Measurements from ENCODE around the gene VAPA. TPM values are rescaled to one million over a fixed set of nuclear protein-coding genes. Genes with fewer than 3 reads are reported as not detected.

The VAPA gene
- polyA plus RNA-seq, 3 donors, result 106 to 393 (median 334) TPM

GRCh38 chr18:9876212-9876866, 37.5 kb upstream of the VAPA start:
- no peak overlapping the region for H3K27ac Mint-ChIP-seq
- no peak overlapping the region for H2AFZ ChIP-seq (ENCODE audit: insufficient read depth, low read depth, low read length, poor library complexity, severe bottlenecking)
- 100% methylated on average over 1 of the region's 2 CpGs for WGBS (ENCODE audit: insufficient coverage)

DNA sequence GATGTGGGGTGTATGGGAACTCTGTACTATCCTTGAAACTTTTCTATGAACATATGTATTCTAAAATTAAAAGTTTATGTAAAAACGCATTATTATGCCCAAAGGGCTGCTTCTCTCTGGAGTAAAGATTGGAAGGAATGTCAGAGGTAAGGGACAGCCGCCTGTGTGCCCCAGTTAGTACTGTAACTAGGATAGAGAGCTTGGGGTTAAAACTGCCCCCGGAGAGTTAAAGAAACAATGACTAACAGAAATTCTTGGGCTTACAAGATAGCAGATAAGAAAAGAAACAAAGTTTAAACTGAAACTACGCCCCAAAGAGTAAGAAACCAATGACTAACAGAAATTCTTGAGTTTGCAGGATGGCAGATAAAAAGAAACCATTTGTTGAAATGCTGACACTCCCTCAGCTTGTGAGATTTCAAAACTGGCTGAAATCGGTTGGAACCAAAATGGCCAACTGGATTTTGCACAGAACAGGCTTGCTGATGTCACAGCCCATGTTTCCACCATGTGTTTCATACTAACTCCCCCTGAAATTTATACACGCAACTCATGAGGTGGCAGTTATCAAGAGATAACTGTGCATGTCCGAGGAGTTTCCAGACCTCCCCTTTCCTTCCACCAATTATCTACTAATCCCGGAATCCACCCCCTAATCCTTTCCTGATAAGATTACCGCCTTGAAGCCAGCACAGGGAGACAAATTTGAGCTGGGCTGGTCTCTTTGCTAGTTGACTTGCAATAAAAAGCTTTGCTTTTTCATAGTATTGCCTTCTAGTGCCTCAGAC, 36.8 kb upstream of the VAPA start:
- Mint-ChIP-seq H3K27ac (no peak overlapping the region), H3K9me3 (no peaks in the 10 kb centered on the region), H3K27me3 (ENCODE audit: low read depth in 3 of 3) (peaks cover 0 to 2% (median 2%) of the 10 kb centered on the region in 3 donors), H3K4me3 (no peak overlapping the region), H3K4me1 (peaks cover 4% of the 10 kb centered on the region), H3K36me3 (no peaks in the 10 kb centered on the region)
- intact Hi-C loops (cut with micrococcal nuclease), result no loop called here
- Histone ChIP-seq H3K79me2 (ENCODE audit: insufficient read depth, low read length) (no peaks in the 10 kb centered on the region), H3K9me3 (replicated peaks in 1 of 2; ENCODE audit: control insufficient read depth in 1 of 2, insufficient read depth in 1 of 2, low read length in 2 of 2) (no peaks in the 10 kb centered on the region), H3K4me3 (replicated peaks in 1 of 3; ENCODE audit: low read depth in 2 of 3, low read length in 3 of 3) (no peak overlapping the region), H3K27me3 (ENCODE audit: control insufficient read depth in 2 of 2, insufficient read depth in 2 of 2, low read length in 2 of 2) (no peaks in the 10 kb centered on the region), H3K4me1 (ENCODE audit: control insufficient read depth in 1 of 2, insufficient read depth in 2 of 2, low read length in 2 of 2) (no peaks in the 10 kb centered on the region), H3K36me3 (replicated peaks in 1 of 2; ENCODE audit: control insufficient read depth in 1 of 2, insufficient read depth in 2 of 2, low read length in 2 of 2) (no peaks in the 10 kb centered on the region), H3K4me2 (replicated peaks; ENCODE audit: extremely low read depth, low read length, poor library complexity, severe bottlenecking) (no peak overlapping the region), H2AFZ (ENCODE audit: insufficient read depth, low read depth, low read length, poor library complexity, severe bottlenecking) (no peak overlapping the region), H4K20me1 (ENCODE audit: insufficient read depth, low read length) (no peaks in the 10 kb centered on the region), H3K27ac (ENCODE audit: low read depth in 1 of 2, low read length in 2 of 2) (no peak overlapping the region), H3K9ac (ENCODE audit: insufficient read depth, low read length, poor library complexity, severe bottlenecking) (no peak overlapping the region)
- TF ChIP-seq, protein P1, sequence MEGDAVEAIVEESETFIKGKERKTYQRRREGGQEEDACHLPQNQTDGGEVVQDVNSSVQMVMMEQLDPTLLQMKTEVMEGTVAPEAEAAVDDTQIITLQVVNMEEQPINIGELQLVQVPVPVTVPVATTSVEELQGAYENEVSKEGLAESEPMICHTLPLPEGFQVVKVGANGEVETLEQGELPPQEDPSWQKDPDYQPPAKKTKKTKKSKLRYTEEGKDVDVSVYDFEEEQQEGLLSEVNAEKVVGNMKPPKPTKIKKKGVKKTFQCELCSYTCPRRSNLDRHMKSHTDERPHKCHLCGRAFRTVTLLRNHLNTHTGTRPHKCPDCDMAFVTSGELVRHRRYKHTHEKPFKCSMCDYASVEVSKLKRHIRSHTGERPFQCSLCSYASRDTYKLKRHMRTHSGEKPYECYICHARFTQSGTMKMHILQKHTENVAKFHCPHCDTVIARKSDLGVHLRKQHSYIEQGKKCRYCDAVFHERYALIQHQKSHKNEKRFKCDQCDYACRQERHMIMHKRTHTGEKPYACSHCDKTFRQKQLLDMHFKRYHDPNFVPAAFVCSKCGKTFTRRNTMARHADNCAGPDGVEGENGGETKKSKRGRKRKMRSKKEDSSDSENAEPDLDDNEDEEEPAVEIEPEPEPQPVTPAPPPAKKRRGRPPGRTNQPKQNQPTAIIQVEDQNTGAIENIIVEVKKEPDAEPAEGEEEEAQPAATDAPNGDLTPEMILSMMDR (IDR thresholded peaks at IDR 0.05), result no peak
- WGBS (ENCODE audit: insufficient coverage), result 90% methylated on average over 9 of the region's 9 CpGs
- DNase-seq, result no peak

More at GRCh38 chr18:9876212-9876866, 37.5 kb upstream of the VAPA start:
- Histone ChIP-seq H3K4me3 (replicated peaks in 1 of 3; ENCODE audit: low read depth in 2 of 3, low read length in 3 of 3) (no peak overlapping the region), H3K79me2 (ENCODE audit: insufficient read depth, low read length) (no peaks in the 10 kb centered on the region), H3K9me3 (replicated peaks in 1 of 2; ENCODE audit: control insufficient read depth in 1 of 2, insufficient read depth in 1 of 2, low read length in 2 of 2) (no peaks in the 10 kb centered on the region), H3K4me2 (replicated peaks; ENCODE audit: extremely low read depth, low read length, poor library complexity, severe bottlenecking) (no peak overlapping the region), H3K36me3 (replicated peaks in 1 of 2; ENCODE audit: control insufficient read depth in 1 of 2, insufficient read depth in 2 of 2, low read length in 2 of 2) (no peaks in the 10 kb centered on the region), H3K4me1 (ENCODE audit: control insufficient read depth in 1 of 2, insufficient read depth in 2 of 2, low read length in 2 of 2) (no peaks in the 10 kb centered on the region), H3K9ac (ENCODE audit: insufficient read depth, low read length, poor library complexity, severe bottlenecking) (no peak overlapping the region), H3K27ac (ENCODE audit: low read depth in 1 of 2, low read length in 2 of 2) (no peak overlapping the region), H3K27me3 (ENCODE audit: control insufficient read depth in 2 of 2, insufficient read depth in 2 of 2, low read length in 2 of 2) (no peaks in the 10 kb centered on the region), H4K20me1 (ENCODE audit: insufficient read depth, low read length) (no peaks in the 10 kb centered on the region)
- H3K27me3 Mint-ChIP-seq (ENCODE audit: low read depth in 3 of 3), result peaks cover 0 to 2% (median 0%) of the 10 kb centered on the region in 3 donors
- H3K4me3 Mint-ChIP-seq, result no peak overlapping the region
- intact Hi-C loops (cut with micrococcal nuclease), result no loop called here
- TF ChIP-seq, protein P1 (IDR thresholded peaks at IDR 0.05), result no peak
- H3K4me1 Mint-ChIP-seq, result peaks cover 8% of the 10 kb centered on the region
- DNase-seq, result no peak
- H3K36me3 Mint-ChIP-seq, result peaks cover 0 to under 1% of the 10 kb centered on the region in 2 donors
- H3K9me3 Mint-ChIP-seq, result no peaks in the 10 kb centered on the region

Data from CD14-positive monocyte (primary cell).